ENCODE results near the gene MAP3K6. TPM values are rescaled to one million over a fixed set of nuclear protein-coding genes. Genes with fewer than 3 reads are reported as not detected.

MAP3K6 gene
- total RNA-seq, 6 experiments from 2014 or later: 4.3 to 14.9 (median 5.6) TPM

- intact Hi-C loops (cut with DNase I): no loop called here
- H3K4me3 ChIP-seq: no peak overlapping the region
- no peaks in the 10 kb centered on the region for H3K9me3 ChIP-seq
- H3K4me1 ChIP-seq: peaks cover 0 to 12% (median 2%) of the 10 kb centered on the region in 4 donors
- TF ChIP-seq POLR2A (IDR thresholded peaks at IDR 0.05): no peak
- TF ChIP-seq, protein P1, sequence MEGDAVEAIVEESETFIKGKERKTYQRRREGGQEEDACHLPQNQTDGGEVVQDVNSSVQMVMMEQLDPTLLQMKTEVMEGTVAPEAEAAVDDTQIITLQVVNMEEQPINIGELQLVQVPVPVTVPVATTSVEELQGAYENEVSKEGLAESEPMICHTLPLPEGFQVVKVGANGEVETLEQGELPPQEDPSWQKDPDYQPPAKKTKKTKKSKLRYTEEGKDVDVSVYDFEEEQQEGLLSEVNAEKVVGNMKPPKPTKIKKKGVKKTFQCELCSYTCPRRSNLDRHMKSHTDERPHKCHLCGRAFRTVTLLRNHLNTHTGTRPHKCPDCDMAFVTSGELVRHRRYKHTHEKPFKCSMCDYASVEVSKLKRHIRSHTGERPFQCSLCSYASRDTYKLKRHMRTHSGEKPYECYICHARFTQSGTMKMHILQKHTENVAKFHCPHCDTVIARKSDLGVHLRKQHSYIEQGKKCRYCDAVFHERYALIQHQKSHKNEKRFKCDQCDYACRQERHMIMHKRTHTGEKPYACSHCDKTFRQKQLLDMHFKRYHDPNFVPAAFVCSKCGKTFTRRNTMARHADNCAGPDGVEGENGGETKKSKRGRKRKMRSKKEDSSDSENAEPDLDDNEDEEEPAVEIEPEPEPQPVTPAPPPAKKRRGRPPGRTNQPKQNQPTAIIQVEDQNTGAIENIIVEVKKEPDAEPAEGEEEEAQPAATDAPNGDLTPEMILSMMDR (IDR thresholded peaks at IDR 0.05): no peak
- H3K27me3 ChIP-seq: no peaks in the 10 kb centered on the region
- no peak for ATAC-seq
- no peak for DNase-seq
- no peak overlapping the region for H3K27ac ChIP-seq
- H3K36me3 ChIP-seq: no peaks in the 10 kb centered on the region
- WGBS (ENCODE audit: insufficient coverage, low coverage, low lambda C conversion rate, missing lambda C conversion rate): 60% methylated on average over 1 of the region's 1 CpG
These were observed 48.2 kb downstream of the MAP3K6 start for GRCh38 chr1:27318596-27318995.

DNA sequence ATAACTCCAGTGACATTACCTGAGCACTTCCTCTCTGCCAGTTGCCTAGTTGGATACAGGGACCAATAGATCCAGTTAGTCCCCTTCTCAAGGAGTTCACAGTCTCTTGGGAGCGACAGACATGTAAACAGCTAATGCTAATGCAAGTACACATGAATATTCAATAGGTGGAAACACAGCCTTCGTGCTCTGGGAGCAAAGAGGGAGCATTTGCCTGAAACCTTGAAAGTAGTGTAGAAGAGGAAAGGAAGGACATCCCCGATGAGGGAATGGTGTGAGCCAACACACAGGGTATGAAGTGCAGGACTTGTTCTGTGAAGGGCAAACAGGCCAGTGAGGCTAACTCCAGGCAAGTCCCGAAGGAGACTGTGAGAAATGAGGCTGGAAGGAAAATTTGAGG, 48.6 kb downstream of the MAP3K6 start:
- Histone ChIP-seq H3K9me3 (no peaks in the 10 kb centered on the region), H3K36me3 (no peaks in the 10 kb centered on the region), H3K27ac (no peak overlapping the region), H3K4me3 (no peak overlapping the region), H3K4me1 (peaks cover 0 to 7% (median under 1%) of the 10 kb centered on the region in 4 donors), H3K27me3 (no peaks in the 10 kb centered on the region)
- intact Hi-C loops (cut with DNase I): no loop called here
- no peak for DNase-seq
- WGBS (ENCODE audit: insufficient coverage, low coverage, low lambda C conversion rate, missing lambda C conversion rate): 25% methylated on average over 4 of the region's 4 CpGs
- TF ChIP-seq POLR2A (IDR thresholded peaks at IDR 0.05): no peak
- TF ChIP-seq, protein P1 (IDR thresholded peaks at IDR 0.05): no peak
- ATAC-seq: no peak

GRCh38 chr1:27316860-27317259, 49.9 kb downstream of the MAP3K6 start:
- H3K4me1 ChIP-seq: peaks cover 0 to 4% (median 0%) of the 10 kb centered on the region in 4 donors
- intact Hi-C loops (cut with DNase I): no loop called here
- H3K27ac ChIP-seq: no peak overlapping the region
- no peak for ATAC-seq
- no peak overlapping the region for H3K4me3 ChIP-seq
- 90% methylated on average over 2 of the region's 5 CpGs for WGBS (ENCODE audit: insufficient coverage, low coverage, low lambda C conversion rate, missing lambda C conversion rate)
- no peaks in the 10 kb centered on the region for H3K36me3 ChIP-seq
- TF ChIP-seq POLR2A (IDR thresholded peaks at IDR 0.05): no peak
- TF ChIP-seq, protein P1 (IDR thresholded peaks at IDR 0.05): no peak
- no peak for DNase-seq
- no peaks in the 10 kb centered on the region for H3K9me3 ChIP-seq
- no peaks in the 10 kb centered on the region for H3K27me3 ChIP-seq

- intact Hi-C loops (cut with DNase I): no loop called here
- ATAC-seq (no peak), DNase-seq (no peak)
- TF ChIP-seq POLR2A (IDR thresholded peaks at IDR 0.05): no peak
- TF ChIP-seq, protein P1 (IDR thresholded peaks at IDR 0.05): no peak
- no CpG with 5 or more reads among the region's 2 CpGs for WGBS (ENCODE audit: insufficient coverage, low coverage, low lambda C conversion rate, missing lambda C conversion rate)
- Histone ChIP-seq H3K4me3 (no peak overlapping the region), H3K27me3 (no peaks in the 10 kb centered on the region), H3K4me1 (no peaks in the 10 kb centered on the region), H3K27ac (no peak overlapping the region), H3K9me3 (no peaks in the 10 kb centered on the region), H3K36me3 (no peaks in the 10 kb centered on the region)
These were observed 52.0 kb downstream of the MAP3K6 start for GRCh38 chr1:27314737-27315136.

GRCh38 chr1:27314169-27314568, 52.6 kb downstream of the MAP3K6 start:
- WGBS (ENCODE audit: insufficient coverage, low coverage, low lambda C conversion rate, missing lambda C conversion rate): 63% methylated on average over 3 of the region's 3 CpGs
- H3K36me3 ChIP-seq: no peaks in the 10 kb centered on the region
- no peaks in the 10 kb centered on the region for H3K4me1 ChIP-seq
- H3K27me3 ChIP-seq: no peaks in the 10 kb centered on the region
- H3K9me3 ChIP-seq: no peaks in the 10 kb centered on the region
- DNase-seq: no peak
- H3K27ac ChIP-seq: no peak overlapping the region
- intact Hi-C loops (cut with DNase I): no loop called here
- H3K4me3 ChIP-seq: no peak overlapping the region
- TF ChIP-seq POLR2A (IDR thresholded peaks at IDR 0.05): no peak
- TF ChIP-seq, protein P1 (IDR thresholded peaks at IDR 0.05): no peak
- ATAC-seq: no peak
